ENCODE results near the gene TCEANC2.

DNA sequence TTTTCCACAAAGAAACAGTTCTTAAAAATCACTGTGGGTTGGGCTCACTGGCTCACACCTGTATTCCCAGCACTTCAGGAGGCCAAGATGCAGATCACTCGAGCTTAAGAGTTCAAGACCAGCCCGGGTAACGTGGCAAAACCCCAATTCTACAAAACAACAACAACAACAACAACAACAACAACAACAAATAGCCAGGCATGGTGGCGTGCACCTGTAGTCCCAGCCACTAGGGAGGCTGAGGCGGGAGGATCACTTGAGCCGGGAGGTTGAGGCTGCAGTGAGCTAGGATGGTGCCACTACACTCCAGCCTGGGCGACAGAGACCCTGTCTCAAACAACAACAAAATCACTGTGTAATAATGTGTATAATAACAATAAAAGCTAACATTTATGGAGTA, 58.6 kb downstream of the TCEANC2 start:
- TF ChIP-seq POLR2A (IDR thresholded peaks at IDR 0.05) = no peak
- TF ChIP-seq, protein P1, sequence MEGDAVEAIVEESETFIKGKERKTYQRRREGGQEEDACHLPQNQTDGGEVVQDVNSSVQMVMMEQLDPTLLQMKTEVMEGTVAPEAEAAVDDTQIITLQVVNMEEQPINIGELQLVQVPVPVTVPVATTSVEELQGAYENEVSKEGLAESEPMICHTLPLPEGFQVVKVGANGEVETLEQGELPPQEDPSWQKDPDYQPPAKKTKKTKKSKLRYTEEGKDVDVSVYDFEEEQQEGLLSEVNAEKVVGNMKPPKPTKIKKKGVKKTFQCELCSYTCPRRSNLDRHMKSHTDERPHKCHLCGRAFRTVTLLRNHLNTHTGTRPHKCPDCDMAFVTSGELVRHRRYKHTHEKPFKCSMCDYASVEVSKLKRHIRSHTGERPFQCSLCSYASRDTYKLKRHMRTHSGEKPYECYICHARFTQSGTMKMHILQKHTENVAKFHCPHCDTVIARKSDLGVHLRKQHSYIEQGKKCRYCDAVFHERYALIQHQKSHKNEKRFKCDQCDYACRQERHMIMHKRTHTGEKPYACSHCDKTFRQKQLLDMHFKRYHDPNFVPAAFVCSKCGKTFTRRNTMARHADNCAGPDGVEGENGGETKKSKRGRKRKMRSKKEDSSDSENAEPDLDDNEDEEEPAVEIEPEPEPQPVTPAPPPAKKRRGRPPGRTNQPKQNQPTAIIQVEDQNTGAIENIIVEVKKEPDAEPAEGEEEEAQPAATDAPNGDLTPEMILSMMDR (IDR thresholded peaks at IDR 0.05) = no peak
